PFSK-1 (cell line): Measurements from ENCODE around the gene TPCN1.

ENCODE experiments used
- FOXP2 ChIP-seq: optimal IDR thresholded peaks from 2 replicates; pipeline ENCODE3; 2011; ENCODE audit warnings: borderline replicate concordance, control low read depth, inconsistent platforms; ENCODE audit not compliant: insufficient read depth; ENCODE audit errors: extremely low read length, extremely low read depth
- POLR2AphosphoS5 ChIP-seq: IDR thresholded peaks from 2 replicates; pipeline ENCODE4 v1.6.1; 2012; ENCODE audit warnings: low read depth, mild to moderate bottlenecking, control low read depth, low read length, moderate library complexity
- SIN3A ChIP-seq: IDR thresholded peaks from 2 replicates; pipeline ENCODE4 v1.6.1; 2012; ENCODE audit warnings: mild to moderate bottlenecking, low read length, moderate library complexity, borderline replicate concordance; ENCODE audit not compliant: insufficient read depth
- TAF1 ChIP-seq: IDR thresholded peaks from 2 replicates; pipeline ENCODE4 v1.6.1; 2012; ENCODE audit warnings: low read length, control low read depth, borderline replicate concordance; ENCODE audit not compliant: insufficient read depth
- TF ChIP-seq, protein P1 (sequence below), 2 experiments: IDR thresholded peaks; 2 replicates each; pipeline versions ENCODE4 v1.6.1 to v1.8.0; 2011 to 2012; ENCODE audit warnings: low read depth in 2 of 2, low read length in 2 of 2, control low read depth in 1 of 2, inconsistent platforms in 1 of 2, mild to moderate bottlenecking in 1 of 2, moderate library complexity in 1 of 2; ENCODE audit not compliant: insufficient read depth in 1 of 2

Gene TPCN1

GRCh38 chr12:113204804-113205203, 16.5 kb upstream of the TPCN1 start:
- TF ChIP-seq TAF1 (no peak), POLR2AphosphoS5 (no peak), SIN3A (no peak), FOXP2 (no peak)

DNA sequence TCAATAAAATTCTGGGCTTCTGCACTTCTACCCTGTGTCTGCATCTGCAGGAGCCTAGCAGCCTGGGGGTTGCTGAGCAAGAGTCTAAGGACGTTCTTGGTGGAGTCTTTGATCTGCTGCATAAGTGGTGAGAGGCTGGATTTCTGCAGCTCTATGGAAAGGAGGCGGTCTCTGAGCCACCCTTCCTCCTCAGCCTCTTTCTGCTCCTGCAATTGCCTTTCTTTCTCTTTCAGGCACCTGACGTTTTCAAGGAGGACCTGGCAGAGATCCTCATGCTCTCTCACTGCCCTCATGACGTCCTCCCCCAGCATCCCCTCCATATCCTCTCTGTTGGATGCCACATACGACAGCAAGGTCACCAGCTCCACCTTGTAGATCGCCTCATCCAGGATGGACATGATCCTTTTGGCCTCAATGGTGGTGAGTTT, 13.6 kb upstream of the TPCN1 start:
- no peak for TF ChIP-seq FOXP2
- no peak for TF ChIP-seq POLR2AphosphoS5
- TF ChIP-seq, protein P1, sequence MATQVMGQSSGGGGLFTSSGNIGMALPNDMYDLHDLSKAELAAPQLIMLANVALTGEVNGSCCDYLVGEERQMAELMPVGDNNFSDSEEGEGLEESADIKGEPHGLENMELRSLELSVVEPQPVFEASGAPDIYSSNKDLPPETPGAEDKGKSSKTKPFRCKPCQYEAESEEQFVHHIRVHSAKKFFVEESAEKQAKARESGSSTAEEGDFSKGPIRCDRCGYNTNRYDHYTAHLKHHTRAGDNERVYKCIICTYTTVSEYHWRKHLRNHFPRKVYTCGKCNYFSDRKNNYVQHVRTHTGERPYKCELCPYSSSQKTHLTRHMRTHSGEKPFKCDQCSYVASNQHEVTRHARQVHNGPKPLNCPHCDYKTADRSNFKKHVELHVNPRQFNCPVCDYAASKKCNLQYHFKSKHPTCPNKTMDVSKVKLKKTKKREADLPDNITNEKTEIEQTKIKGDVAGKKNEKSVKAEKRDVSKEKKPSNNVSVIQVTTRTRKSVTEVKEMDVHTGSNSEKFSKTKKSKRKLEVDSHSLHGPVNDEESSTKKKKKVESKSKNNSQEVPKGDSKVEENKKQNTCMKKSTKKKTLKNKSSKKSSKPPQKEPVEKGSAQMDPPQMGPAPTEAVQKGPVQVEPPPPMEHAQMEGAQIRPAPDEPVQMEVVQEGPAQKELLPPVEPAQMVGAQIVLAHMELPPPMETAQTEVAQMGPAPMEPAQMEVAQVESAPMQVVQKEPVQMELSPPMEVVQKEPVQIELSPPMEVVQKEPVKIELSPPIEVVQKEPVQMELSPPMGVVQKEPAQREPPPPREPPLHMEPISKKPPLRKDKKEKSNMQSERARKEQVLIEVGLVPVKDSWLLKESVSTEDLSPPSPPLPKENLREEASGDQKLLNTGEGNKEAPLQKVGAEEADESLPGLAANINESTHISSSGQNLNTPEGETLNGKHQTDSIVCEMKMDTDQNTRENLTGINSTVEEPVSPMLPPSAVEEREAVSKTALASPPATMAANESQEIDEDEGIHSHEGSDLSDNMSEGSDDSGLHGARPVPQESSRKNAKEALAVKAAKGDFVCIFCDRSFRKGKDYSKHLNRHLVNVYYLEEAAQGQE (IDR thresholded peaks at IDR 0.05; ENCODE audit: insufficient read depth in 1 of 2, low read depth in 2 of 2, low read length in 2 of 2): no peak
- no peak for TF ChIP-seq SIN3A
- no peak for TF ChIP-seq TAF1

GRCh38 chr12:113208041-113208934, 13.0 kb upstream of the TPCN1 start:
- TF ChIP-seq, protein P1 (IDR thresholded peaks at IDR 0.05; ENCODE audit: insufficient read depth in 1 of 2, low read depth in 2 of 2, low read length in 2 of 2): no peak
- TF ChIP-seq POLR2AphosphoS5 (no peak), SIN3A (no peak), FOXP2 (no peak), TAF1 (no peak)

- TF ChIP-seq TAF1 (no peak), FOXP2 (no peak), SIN3A (no peak), POLR2AphosphoS5 (no peak)
- TF ChIP-seq, protein P1 (IDR thresholded peaks at IDR 0.05; ENCODE audit: insufficient read depth in 1 of 2, low read depth in 2 of 2, low read length in 2 of 2): no peak
Measured at GRCh38 chr12:113211160-113211559, 10.1 kb upstream of the TPCN1 start.

- TF ChIP-seq FOXP2: no peak
- TF ChIP-seq, protein P1 (IDR thresholded peaks at IDR 0.05; ENCODE audit: insufficient read depth in 1 of 2, low read depth in 2 of 2, low read length in 2 of 2): peak in 1 of 2 experiments; percentile 77; a peak in 2 of 4 replicates
- TF ChIP-seq TAF1: peak; percentile 44; the same call in 1 of the 2 replicates
- TF ChIP-seq POLR2AphosphoS5: 0 out of 2 replicates have a peak, but pooled peaks have one; percentile 16
- TF ChIP-seq SIN3A: peak; percentile 62; the same call in 1 of the 2 replicates
Measured at GRCh38 chr12:113214895-113215400, 6.3 kb upstream of the TPCN1 start.
